OCI-LY7 (cell line): ENCODE measurements around the gene CNTN1.

ENCODE experiments used
- EZH2phosphoT487 ChIP-seq: fragments of 200-600 bp; sonication (generic); IDR thresholded peaks from 2 replicates; pipeline ENCODE4 v1.6.1; 2018; ENCODE audit warnings: low read depth, borderline replicate concordance, mild to moderate bottlenecking, mixed run types, antibody characterized with exemption, low read length, moderate library complexity, mixed read lengths
- TF ChIP-seq, protein P1 (sequence below): fragments of 200-600 bp; sonication (generic); conservative IDR thresholded peaks from 2 replicates; pipeline ENCODE4 v1.5.1; 2014; ENCODE audit warnings: mild to moderate bottlenecking, antibody characterized with exemption, low read length, moderate library complexity, mixed read lengths

DNA sequence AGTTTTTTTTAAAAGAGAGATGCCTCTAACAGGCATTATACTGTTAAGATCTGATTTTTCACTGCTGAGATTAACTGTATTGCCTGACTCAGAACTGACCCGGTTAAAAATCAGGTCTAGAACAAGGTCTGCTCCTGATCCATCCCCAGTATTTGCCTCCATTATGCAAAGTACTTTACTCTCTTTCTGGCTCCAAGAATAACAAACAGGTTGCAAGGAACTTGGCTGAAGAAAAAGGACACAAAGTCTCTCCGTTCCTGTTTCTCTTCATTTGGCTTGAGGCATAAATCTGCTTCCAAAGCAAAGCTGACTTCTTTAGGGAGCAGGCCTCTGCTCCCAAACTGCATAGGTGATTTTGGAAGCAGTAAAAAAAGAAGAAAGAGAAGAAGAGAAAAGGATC is 296.6 kb downstream of the CNTN1 start:
- TF ChIP-seq EZH2phosphoT487: no peak
- TF ChIP-seq, protein P1, sequence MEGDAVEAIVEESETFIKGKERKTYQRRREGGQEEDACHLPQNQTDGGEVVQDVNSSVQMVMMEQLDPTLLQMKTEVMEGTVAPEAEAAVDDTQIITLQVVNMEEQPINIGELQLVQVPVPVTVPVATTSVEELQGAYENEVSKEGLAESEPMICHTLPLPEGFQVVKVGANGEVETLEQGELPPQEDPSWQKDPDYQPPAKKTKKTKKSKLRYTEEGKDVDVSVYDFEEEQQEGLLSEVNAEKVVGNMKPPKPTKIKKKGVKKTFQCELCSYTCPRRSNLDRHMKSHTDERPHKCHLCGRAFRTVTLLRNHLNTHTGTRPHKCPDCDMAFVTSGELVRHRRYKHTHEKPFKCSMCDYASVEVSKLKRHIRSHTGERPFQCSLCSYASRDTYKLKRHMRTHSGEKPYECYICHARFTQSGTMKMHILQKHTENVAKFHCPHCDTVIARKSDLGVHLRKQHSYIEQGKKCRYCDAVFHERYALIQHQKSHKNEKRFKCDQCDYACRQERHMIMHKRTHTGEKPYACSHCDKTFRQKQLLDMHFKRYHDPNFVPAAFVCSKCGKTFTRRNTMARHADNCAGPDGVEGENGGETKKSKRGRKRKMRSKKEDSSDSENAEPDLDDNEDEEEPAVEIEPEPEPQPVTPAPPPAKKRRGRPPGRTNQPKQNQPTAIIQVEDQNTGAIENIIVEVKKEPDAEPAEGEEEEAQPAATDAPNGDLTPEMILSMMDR: no peak
